ENCODE results near the gene AIFM3.

GRCh38 chr22:20931126-20931654 is 35.9 kb upstream of the AIFM3 start:
- TF ChIP-seq POLR2A (IDR thresholded peaks at IDR 0.05; ENCODE audit: low read length) (no peak), GATA1 (IDR thresholded peaks at IDR 0.05; ENCODE audit: low read depth, low read length) (no peak)
